Measurements from ENCODE around the gene CTNNA3.

The CTNNA3 gene

GRCh38 chr10:67666416-67667034 lies 29.5 kb downstream of the CTNNA3 start:
- in situ Hi-C loops (cut with HindIII; ENCODE audit: low sequenced_read_pairs) = no loop called here

DNA sequence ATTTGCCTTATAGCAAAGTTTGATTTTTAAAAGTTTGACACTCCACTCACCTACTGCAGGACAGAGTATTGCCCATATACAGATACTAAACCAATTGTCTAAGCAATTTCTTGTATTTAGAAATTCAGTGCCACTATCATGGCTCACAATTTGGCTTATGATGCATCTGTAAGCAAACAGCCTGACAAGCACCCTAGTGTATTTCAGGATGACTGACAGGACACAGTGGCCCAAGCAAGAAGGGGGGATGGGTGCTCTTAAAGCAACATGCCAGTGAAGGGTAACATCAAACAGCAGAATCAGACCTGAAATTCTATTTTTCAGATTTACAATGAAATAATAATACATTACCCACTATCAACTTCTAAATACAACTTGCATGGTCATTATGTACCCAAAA lies 30.5 kb downstream of the CTNNA3 start:
- in situ Hi-C loops (cut with HindIII; ENCODE audit: low sequenced_read_pairs) = no loop called here

GRCh38 chr10:67664942-67665341 lies 31.1 kb downstream of the CTNNA3 start:
- in situ Hi-C loops (cut with HindIII; ENCODE audit: low sequenced_read_pairs) = no loop called here

DNA sequence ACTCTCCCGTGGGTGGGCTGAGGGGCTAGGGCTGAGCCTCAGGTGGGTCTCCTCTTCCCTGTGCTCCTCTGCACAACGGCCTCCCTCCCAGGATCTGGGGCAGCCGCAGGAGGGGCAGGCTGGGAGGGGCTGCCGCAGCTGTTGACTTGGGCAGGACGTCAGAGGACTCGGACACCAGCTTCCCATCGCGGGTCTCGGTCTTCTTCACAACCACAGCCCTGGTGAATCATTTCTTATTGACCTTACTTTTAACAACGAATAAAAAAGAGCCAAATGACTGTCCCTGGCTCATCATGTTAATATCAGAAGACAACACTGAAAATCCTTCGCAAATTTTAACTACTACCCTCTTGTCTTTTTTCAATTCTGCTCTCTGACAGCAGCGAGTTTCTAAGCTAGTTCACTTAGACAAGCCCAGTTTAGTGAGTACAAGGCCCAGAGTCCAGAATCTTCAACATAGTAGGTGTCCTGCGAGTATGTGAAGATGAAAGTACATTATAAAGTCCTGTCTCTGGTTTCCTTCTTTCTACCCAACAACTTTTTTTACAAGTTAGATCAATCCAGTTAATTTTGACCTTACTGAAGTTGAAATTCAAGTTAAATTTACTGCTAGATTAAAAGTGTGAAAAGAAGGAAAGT lies 32.4 kb downstream of the CTNNA3 start:
- in situ Hi-C loops (cut with HindIII; ENCODE audit: low sequenced_read_pairs) = no loop called here

DNA sequence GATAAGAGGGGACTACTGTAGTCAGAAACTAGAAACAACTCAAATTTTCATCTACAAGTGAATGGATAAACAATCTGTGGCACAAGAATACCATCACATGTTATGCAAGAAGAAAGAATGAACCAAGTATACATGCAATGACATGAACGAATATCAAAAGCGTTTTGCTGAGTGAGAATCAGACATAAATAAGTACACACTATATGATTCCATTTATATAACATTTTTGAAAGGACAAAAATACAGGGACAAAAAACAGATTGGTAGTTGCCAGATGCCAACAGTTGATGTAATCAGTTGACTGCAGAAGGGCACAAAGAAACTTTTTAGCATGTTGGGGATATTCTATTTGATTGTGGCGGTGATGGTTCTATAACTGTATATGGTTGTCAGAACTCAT lies 33.6 kb downstream of the CTNNA3 start:
- in situ Hi-C loops (cut with HindIII; ENCODE audit: low sequenced_read_pairs) = no loop called here

GRCh38 chr10:67659497-67659896 lies 36.5 kb downstream of the CTNNA3 start:
- in situ Hi-C loops (cut with HindIII; ENCODE audit: low sequenced_read_pairs) = no loop called here

- in situ Hi-C loops (cut with HindIII; ENCODE audit: low sequenced_read_pairs) = no loop called here
Observed at GRCh38 chr10:67657775-67658174, 38.2 kb downstream of the CTNNA3 start.

- in situ Hi-C loops (cut with HindIII; ENCODE audit: low sequenced_read_pairs) = no loop called here
Observed at GRCh38 chr10:67650558-67650957, 45.4 kb downstream of the CTNNA3 start.

DNA sequence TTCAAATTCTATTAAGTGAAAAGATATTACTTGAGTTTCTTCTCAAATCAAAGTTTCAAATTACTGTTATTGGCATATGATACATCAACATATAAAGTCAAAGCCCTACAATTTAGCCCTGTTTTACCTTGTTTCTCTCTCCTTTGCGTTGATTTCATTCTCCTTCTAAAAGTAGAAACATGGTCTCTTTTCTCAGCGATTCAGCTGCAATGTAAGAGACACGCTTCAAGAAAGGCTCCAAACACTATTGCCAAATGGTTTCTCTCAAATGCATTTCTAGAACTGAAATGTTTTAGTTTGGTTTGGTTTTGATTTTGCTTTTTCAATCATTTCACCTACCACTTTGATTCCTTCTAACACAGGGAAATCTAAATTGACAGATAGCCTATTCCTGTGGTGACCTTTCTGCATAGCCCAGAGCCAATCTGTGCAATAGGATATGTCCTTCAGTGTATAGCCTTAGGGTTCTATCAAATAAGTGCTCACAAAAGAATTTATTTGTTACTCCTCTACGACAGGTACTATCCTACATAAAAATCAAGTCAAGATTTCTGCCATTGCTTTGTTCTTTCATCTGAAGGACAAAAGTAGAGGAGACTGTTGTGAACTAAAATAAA lies 47.3 kb downstream of the CTNNA3 start:
- in situ Hi-C loops (cut with HindIII; ENCODE audit: low sequenced_read_pairs) = no loop called here

- in situ Hi-C loops (cut with HindIII; ENCODE audit: low sequenced_read_pairs) = no loop called here
Observed at GRCh38 chr10:67630904-67631303, 65.1 kb downstream of the CTNNA3 start.

DNA sequence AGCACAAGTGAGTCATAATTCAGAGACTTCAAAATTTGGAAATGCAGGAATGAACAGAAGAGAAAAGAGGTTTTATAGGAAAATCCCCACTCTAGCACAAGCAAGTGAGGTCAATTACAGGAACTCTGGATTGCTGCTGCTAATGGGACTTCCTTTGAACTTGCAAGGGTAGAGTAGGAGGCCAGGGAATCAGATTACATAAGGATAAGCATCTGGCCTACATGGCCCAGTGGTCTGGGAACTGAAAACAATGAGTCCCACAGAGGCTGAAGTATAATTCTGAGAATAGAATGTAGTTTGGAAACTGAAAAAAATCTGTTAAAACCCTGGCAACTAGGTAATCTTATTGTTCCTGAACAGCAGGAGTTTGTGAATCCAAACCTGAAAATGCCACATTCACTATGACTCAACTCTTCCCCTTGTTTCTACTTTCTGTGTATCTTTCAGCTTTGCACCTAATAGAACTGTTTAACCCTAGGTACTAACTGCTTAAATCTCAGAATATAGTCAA lies 66.5 kb downstream of the CTNNA3 start:
- in situ Hi-C loops (cut with HindIII; ENCODE audit: low sequenced_read_pairs) = no loop called here

DNA sequence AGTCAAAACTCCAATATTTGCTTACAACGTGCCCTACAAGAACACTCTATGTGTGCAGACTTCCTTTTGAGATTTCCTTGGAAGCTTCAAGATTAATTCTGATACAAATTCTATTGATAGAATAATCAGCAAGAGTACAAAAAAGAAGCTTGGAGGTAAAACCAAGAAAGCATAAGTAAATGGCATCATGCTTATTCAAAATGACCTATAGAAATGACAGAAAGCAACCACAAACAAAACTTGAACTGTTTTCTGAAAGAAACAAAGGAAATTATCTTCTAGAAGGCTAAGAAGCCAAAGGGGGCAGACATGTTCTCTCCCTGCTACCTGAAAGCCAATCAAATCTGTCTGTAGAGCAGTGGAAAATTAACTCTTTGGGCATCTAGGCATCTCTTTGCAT lies 73.0 kb downstream of the CTNNA3 start:
- in situ Hi-C loops (cut with HindIII; ENCODE audit: low sequenced_read_pairs) = no loop called here

DNA sequence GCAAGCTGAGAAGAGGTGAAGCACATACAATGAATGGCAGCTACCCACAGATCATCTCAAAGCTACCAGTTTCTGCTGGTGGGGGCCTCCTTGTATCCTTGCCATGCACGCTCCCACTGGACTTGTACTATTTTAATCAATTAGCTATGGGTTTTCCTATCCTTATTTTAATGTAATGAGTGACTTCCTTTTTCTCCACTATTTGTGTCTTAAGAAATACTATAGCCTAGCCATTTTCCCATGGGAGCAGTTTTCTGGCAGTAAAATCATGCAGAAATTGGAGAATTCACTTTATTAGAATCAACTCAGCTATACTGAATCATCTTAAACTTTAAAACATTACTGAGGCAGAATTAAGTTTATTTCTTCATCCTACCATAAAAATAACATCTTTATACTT lies 73.5 kb downstream of the CTNNA3 start:
- in situ Hi-C loops (cut with HindIII; ENCODE audit: low sequenced_read_pairs) = no loop called here

DNA sequence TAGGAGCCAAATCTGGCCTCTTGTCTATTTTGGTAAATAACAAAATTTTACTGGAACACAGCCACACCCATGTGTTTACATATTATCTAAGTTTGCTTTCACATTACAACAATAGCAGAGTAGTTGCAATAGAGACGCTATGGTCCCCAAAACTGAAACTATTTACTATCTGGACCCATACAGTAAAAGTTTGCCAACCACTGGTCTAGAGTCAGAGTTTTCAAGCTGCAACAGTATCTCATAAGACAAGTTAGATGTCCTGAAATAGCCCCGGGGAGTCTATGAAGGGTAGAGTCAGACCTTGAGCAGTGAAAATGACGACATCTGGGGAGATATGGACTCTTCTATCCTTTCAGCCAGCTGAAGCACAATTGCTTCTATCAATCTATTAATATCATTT lies 74.2 kb downstream of the CTNNA3 start:
- in situ Hi-C loops (cut with HindIII; ENCODE audit: low sequenced_read_pairs) = no loop called here

- in situ Hi-C loops (cut with HindIII; ENCODE audit: low sequenced_read_pairs) = no loop called here
Observed at GRCh38 chr10:67618116-67618515, 77.9 kb downstream of the CTNNA3 start.

DNA sequence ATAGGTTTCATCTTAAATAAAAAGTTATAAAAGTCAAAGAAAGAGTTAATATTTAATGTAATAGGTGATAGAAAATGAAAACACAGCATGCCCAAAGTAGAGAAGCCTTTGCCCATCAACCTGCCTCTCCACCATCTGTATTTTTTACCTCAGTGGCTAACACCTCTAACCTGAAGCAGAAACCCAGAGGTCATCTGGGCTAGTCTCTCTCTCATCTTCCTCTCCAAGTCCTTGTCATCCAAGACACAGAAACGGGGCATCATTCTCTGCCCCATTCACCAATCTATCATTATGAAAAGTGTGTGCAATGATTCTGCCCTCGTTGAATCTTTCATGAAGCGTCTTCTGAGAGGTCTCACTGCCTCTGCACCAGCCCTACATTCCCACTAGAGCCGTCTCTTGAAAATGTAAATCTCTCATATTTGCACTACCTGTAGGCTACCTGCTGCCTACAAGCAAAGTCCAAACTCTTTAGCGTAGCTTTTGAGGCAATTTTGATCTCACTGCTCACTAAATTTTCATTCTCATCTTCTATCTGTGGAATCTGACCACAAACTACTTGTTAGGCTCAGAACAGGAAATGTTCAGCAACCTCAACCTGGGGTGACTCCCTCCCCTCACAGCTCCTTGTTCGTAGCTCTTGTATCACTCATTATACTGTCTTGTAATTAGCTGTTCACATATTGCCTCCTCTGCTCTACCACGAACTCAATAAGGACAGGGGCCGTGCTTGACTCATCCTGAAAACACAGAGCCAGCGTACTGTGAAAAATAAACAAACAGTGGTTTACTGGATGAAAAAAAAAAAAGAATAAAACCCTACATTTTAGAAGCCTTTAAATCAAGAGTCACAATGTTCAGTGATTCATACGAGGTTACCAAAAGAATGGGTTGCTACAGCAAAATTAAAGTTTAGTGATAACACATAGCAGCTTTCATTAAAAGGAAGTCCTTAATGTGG lies 83.1 kb downstream of the CTNNA3 start:
- in situ Hi-C loops (cut with HindIII; ENCODE audit: low sequenced_read_pairs) = no loop called here

- in situ Hi-C loops (cut with HindIII; ENCODE audit: low sequenced_read_pairs) = no loop called here
Observed at GRCh38 chr10:67612176-67612575, 83.8 kb downstream of the CTNNA3 start.

GRCh38 chr10:67609996-67610793 lies 85.8 kb downstream of the CTNNA3 start:
- in situ Hi-C loops (cut with HindIII; ENCODE audit: low sequenced_read_pairs) = no loop called here

- in situ Hi-C loops (cut with HindIII; ENCODE audit: low sequenced_read_pairs) = no loop called here
Observed at GRCh38 chr10:67608001-67608400, 88.0 kb downstream of the CTNNA3 start.

GRCh38 chr10:67607472-67607871 lies 88.5 kb downstream of the CTNNA3 start:
- in situ Hi-C loops (cut with HindIII; ENCODE audit: low sequenced_read_pairs) = no loop called here
